ENCODE measurements around the gene ZKSCAN1.
"Not testable (repeated sequence)": the region's sequence is repeated elsewhere in the genome, so short reads cannot be mapped to it uniquely, and the experiment has no call there.

Gene ZKSCAN1

GRCh38 chr7:100015232-100016214 lies at the start of gene ZKSCAN1:
ZKSCAN1 (plus strand) TSS chr7:100015596; CDS start chr7:100023507, 7,911 bp downstream.
- DNase-seq: peak; percentile 87

GRCh38 chr7:99969298-99969697 lies 46.1 kb upstream of the ZKSCAN1 start:
- DNase-seq: no peak

- DNase-seq: not testable (repeated sequence)
Measured at GRCh38 chr7:99969813-99970212, 45.6 kb upstream of the ZKSCAN1 start.

- no peak for DNase-seq
Measured at GRCh38 chr7:99971242-99971641, 44.2 kb upstream of the ZKSCAN1 start.

GRCh38 chr7:99973817-99974216 lies 41.6 kb upstream of the ZKSCAN1 start:
- DNase-seq: not testable (repeated sequence)

- no peak for DNase-seq
Measured at GRCh38 chr7:99974681-99975080, 40.7 kb upstream of the ZKSCAN1 start.

GRCh38 chr7:99975782-99976521 lies 39.4 kb upstream of the ZKSCAN1 start, which contains the start of gene AZGP1:
AZGP1 (minus strand) TSS chr7:99976031; CDS start chr7:99976020, 11 bp downstream.
- no peak for DNase-seq

GRCh38 chr7:99976626-99977025 lies 38.8 kb upstream of the ZKSCAN1 start:
- DNase-seq: no peak

- DNase-seq: peak; percentile 71
Measured at GRCh38 chr7:99979814-99980225, 35.6 kb upstream of the ZKSCAN1 start.

- not testable (repeated sequence) for DNase-seq
Measured at GRCh38 chr7:99980448-99980872, 34.9 kb upstream of the ZKSCAN1 start.

GRCh38 chr7:99981066-99981465 lies 34.3 kb upstream of the ZKSCAN1 start:
- not testable (repeated sequence) for DNase-seq

- DNase-seq: no peak
Measured at GRCh38 chr7:99984593-99984992, 30.8 kb upstream of the ZKSCAN1 start.

GRCh38 chr7:99987306-99987705 lies 28.1 kb upstream of the ZKSCAN1 start:
- DNase-seq: not testable (repeated sequence)

GRCh38 chr7:99987846-99988245 lies 27.6 kb upstream of the ZKSCAN1 start:
- no peak for DNase-seq

GRCh38 chr7:99990460-99990852 lies 24.9 kb upstream of the ZKSCAN1 start:
- no peak for DNase-seq

GRCh38 chr7:99991543-99991942 lies 23.9 kb upstream of the ZKSCAN1 start:
- DNase-seq: not testable (repeated sequence)

- DNase-seq: no peak
Measured at GRCh38 chr7:99992330-99993038, 22.9 kb upstream of the ZKSCAN1 start.

- DNase-seq: no peak
Measured at GRCh38 chr7:99994819-99995218, 20.6 kb upstream of the ZKSCAN1 start.

- no peak for DNase-seq
Measured at GRCh38 chr7:99996755-99997544, 18.4 kb upstream of the ZKSCAN1 start.

- peak; percentile 61 for DNase-seq
Measured at GRCh38 chr7:99997545-99998137, 17.8 kb upstream of the ZKSCAN1 start.

- no peak for DNase-seq
Measured at GRCh38 chr7:100000239-100000638, 15.2 kb upstream of the ZKSCAN1 start.

All from stimulated activated CD4-positive, alpha-beta T cell treated with anti-CD3 and anti-CD28 coated beads, Interleukin-4, amount 100 ng/mL, for 24 hours (primary cell).